HepG2 (cell line): ENCODE data around the gene MRPL34. TPM values are rescaled to one million over a fixed set of nuclear protein-coding genes. Genes with fewer than 3 reads are reported as not detected.

Experiments used
- ATAC-seq: fragments of 200-7000 bp; cut with Tn5 transposase; 3 replicates; pipeline ENCODE4 v1.9.1; 2020; ENCODE audit warnings: mild to moderate bottlenecking, moderate library complexity
- BruUV-seq: library from RNA; stranded (reverse); fragments of 400-500 nt; replicated peaks from 2 replicates; lab custom pipeline; 2021; lab: Mats Ljungman, UMichigan
- CTCF ChIA-PET: fragments of 300-600 bp; formaldehyde crosslinking; extraction: SDS; loops from one replicate; lab custom pipeline; 2021; ENCODE audit warnings: low total read pairs, inconsistent platforms, low intra/inter-chr PET ratio; lab: Yijun Ruan, JAX
- POLR2A ChIA-PET: fragments of 350-600 bp; sonication (Branson Sonifier 250); formaldehyde crosslinking; loops from one replicate; lab custom pipeline; 2020; ENCODE audit warnings: antibody characterized with exemption, inconsistent platforms; lab: Yijun Ruan, JAX
- DNase-seq: peaks from one replicate; pipeline ENCODE4 v3.0.0-alpha.2; 2015; ENCODE audit warnings: low spot score
- FAIRE-seq: peaks from 3 replicates; lab custom pipeline; 2011; peaks lifted over from hg19 to GRCh38; lab: Jason Lieb, UNC
- H2AFZ ChIP-seq: one replicate; pipeline ENCODE4 v1.6.1; 2011; ENCODE audit warnings: low read length, inconsistent platforms
- H3K27ac ChIP-seq: fragments of 300-600 bp; 3 replicates; pipeline ENCODE4 v1.8.0; 2011; ENCODE audit warnings: mixed run types, mild to moderate bottlenecking, mixed read lengths, low read length, inconsistent platforms; ENCODE audit not compliant: insufficient read depth; ENCODE audit errors: extremely low read length
- H3K27me3 ChIP-seq, 2 experiments: fragments of 200-600 bp in 1 of 2; 2 replicates in 1 of 2; 3 replicates in 1 of 2; pipeline versions ENCODE4 v1.6.0 to v1.8.0; 2011; ENCODE audit warnings: low read length in 2 of 2, mild to moderate bottlenecking in 2 of 2, moderate library complexity in 2 of 2, inconsistent platforms in 1 of 2; ENCODE audit not compliant: insufficient read depth in 2 of 2, control insufficient read depth in 1 of 2
- H3K36me3 ChIP-seq, 2 experiments: fragments of 200-600 bp in 1 of 2; replicated peaks in 1 of 2; 2 replicates in 1 of 2; 3 replicates in 1 of 2; pipeline versions ENCODE4 v1.5.1 to v1.8.0; 2011; ENCODE audit warnings: low read length in 2 of 2, inconsistent platforms in 1 of 2; ENCODE audit not compliant: insufficient read depth in 2 of 2, control insufficient read depth in 1 of 2
- H3K4me1 ChIP-seq: 2 replicates; pipeline ENCODE4 v1.5.1; 2012; ENCODE audit warnings: low read length, inconsistent platforms; ENCODE audit not compliant: insufficient read depth
- H3K4me2 ChIP-seq: 2 replicates; pipeline ENCODE4 v1.6.0; 2011; ENCODE audit warnings: low read depth, low read length, inconsistent platforms
- H3K4me3 ChIP-seq, 3 experiments: fragments of 200-600 bp in 1 of 3; sonication (generic), shearing (Covaris generic) in 1 of 3; replicated peaks in 1 of 3; 2 replicates each; pipeline ENCODE4 v1.5.1; 2011 to 2016; ENCODE audit warnings: low read length in 3 of 3, inconsistent platforms in 2 of 3, low read depth in 2 of 3, mild to moderate bottlenecking in 2 of 3, control low read depth in 1 of 3, mixed read lengths in 1 of 3; ENCODE audit not compliant: insufficient read depth in 1 of 3
- H3K79me2 ChIP-seq: one replicate; pipeline ENCODE4 v1.6.1; 2011; ENCODE audit warnings: low read length, inconsistent platforms; ENCODE audit not compliant: insufficient read depth
- H3K9ac ChIP-seq: 2 replicates; pipeline ENCODE4 v1.6.0; 2011; ENCODE audit warnings: mild to moderate bottlenecking, low read depth, low read length, inconsistent platforms; ENCODE audit not compliant: insufficient read depth
- H3K9me3 ChIP-seq: 2 replicates; pipeline ENCODE4 v1.5.1; 2012; ENCODE audit warnings: mild to moderate bottlenecking, low read length
- H4K20me1 ChIP-seq: 2 replicates; pipeline ENCODE4 v1.6.0; 2011; ENCODE audit warnings: inconsistent platforms, mild to moderate bottlenecking, low read length, moderate library complexity; ENCODE audit not compliant: insufficient read depth
- NRL ChIP-seq: sonication (generic); formaldehyde crosslinking; IDR thresholded peaks from 2 replicates; pipeline ENCODE4 v1.5.0; 2020; ENCODE audit warnings: missing genetic modification reagents, mild to moderate bottlenecking, moderate library complexity, borderline replicate concordance
- ZBTB7B ChIP-seq: sonication (generic); formaldehyde crosslinking; IDR thresholded peaks from 2 replicates; pipeline ENCODE4 v1.4.0; 2020; ENCODE audit warnings: missing genetic modification reagents
- ZNF382 ChIP-seq: sonication (generic); formaldehyde crosslinking; IDR thresholded peaks from 2 replicates; pipeline ENCODE4 v1.5.0; 2020; ENCODE audit warnings: missing genetic modification reagents, mild to moderate bottlenecking, borderline replicate concordance
- ZNF773 ChIP-seq: sonication (generic); formaldehyde crosslinking; IDR thresholded peaks from 2 replicates; pipeline ENCODE4 v1.4.0; 2020; ENCODE audit warnings: missing genetic modification reagents, borderline replicate concordance
- WGBS: methylation state at CpG from one replicate; pipeline ENCODE4 v1.1.6; 2017; ENCODE audit warnings: low lambda C conversion rate; 5-methylcytosine and 5-hydroxymethylcytosine counted together
- in situ Hi-C: cut with HindIII; loops from 2 replicates; pipeline ENCODE4 v1.10.0; 2017; ENCODE audit warnings: low pct_unique_long_range_greater_than_20kb; ENCODE audit not compliant: extremely low pct_ligation_motif_present
- intact Hi-C: fragments of 100-400 bp; cut with micrococcal nuclease; formaldehyde crosslinking; loops from one replicate; pipeline ENCODE4 v1.10.0; 2022; ENCODE audit not compliant: unreplicated experiment
- polyA plus RNA-seq, 8 experiments: library from polyadenylated mRNA; depleted of rRNA in 3 of 8; stranded (reverse) in 7 of 8; unstranded in 1 of 8; fragments of >200 nt; fragmentation: Illumina TruSeq in 4 of 8; extraction: Trizol in 4 of 8; gene quantifications; 2 replicates each; pipeline versions ENCODE4 v1.2.1 to v1.2.3, GENCODE V29; 2011 to 2016; ENCODE audit warnings: low read depth in 4 of 8, missing spikeins in 1 of 8, mixed read lengths in 1 of 8; ENCODE audit not compliant: insufficient read depth in 1 of 8
- total RNA-seq, 5 experiments: library from RNA; depleted of rRNA; stranded (reverse); fragments of >200 nt; fragmentation: Illumina TruSeq; extraction: Trizol; gene quantifications; 2 replicates each; pipeline ENCODE4 v1.2.3, GENCODE V29; 2016; ENCODE audit warnings: low read depth in 1 of 5
- TF ChIP-seq, protein P1 (sequence below): IDR thresholded peaks from 2 replicates; pipeline ENCODE4 v1.6.1; 2012; ENCODE audit warnings: low read depth, low read length, improper control_type of control experiment

Gene MRPL34
- total and polyA plus RNA-seq, 2 of the 13 experiments (the other 11 are each of a cell fraction or from before 2014, with no cell fraction given) = 74.0 to 77.3 TPM

GRCh38 chr19:17283504-17283996 lies 22.1 kb upstream of the MRPL34 start:
- 82% methylated on average over 5 of the region's 7 CpGs for WGBS
- TF ChIP-seq, protein P1, sequence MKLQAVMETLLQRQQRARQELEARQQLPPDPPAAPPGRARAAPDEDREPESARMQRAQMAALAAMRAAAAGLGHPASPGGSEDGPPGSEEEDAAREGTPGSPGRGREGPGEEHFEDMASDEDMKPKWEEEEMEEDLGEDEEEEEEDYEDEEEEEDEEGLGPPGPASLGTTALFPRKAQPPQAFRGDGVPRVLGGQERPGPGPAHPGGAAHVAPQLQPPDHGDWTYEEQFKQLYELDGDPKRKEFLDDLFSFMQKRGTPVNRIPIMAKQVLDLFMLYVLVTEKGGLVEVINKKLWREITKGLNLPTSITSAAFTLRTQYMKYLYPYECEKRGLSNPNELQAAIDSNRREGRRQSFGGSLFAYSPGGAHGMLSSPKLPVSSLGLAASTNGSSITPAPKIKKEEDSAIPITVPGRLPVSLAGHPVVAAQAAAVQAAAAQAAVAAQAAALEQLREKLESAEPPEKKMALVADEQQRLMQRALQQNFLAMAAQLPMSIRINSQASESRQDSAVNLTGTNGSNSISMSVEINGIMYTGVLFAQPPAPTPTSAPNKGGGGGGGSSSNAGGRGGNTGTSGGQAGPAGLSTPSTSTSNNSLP = no peak
- TF ChIP-seq ZBTB7B = no peak
- TF ChIP-seq NRL (CRISPR knock-in tag) = no peak
- TF ChIP-seq ZNF382 = no peak
- no peak for TF ChIP-seq ZNF773 (CRISPR knock-in tag)
- no peak for ATAC-seq
- ChIA-PET CTCF (interaction anchor here (2.2 to 2.3 kb wide), 2 partner anchors 78 to 216 kb away, joined by 16 to 17 read pairs; no protein-coding TSS in a partner anchor), POLR2A (interaction anchor here (0.6 kb wide), 1 partner anchor 89 kb away, joined by 4 read pairs; no protein-coding TSS in a partner anchor)
- no peak for FAIRE-seq
- Histone ChIP-seq H3K9me3 (no peaks in the 10 kb centered on the region), H2AFZ (no peak overlapping the region), H3K27me3 (no peaks in the 10 kb centered on the region), H4K20me1 (no peaks in the 10 kb centered on the region), H3K27ac (no peak overlapping the region), H3K4me2 (no peak overlapping the region), H3K4me1 (0 out of 2 replicates have a peak, but pooled peaks cover 6% of the 10 kb centered on the region), H3K36me3 (peaks cover 1 to 5% of the 10 kb centered on the region in 2 experiments; a peak in 2 of 5 replicates), H3K4me3 (no peak overlapping the region), H3K79me2 (no peaks in the 10 kb centered on the region), H3K9ac (no peak overlapping the region)
- in situ Hi-C loops = loop anchor here (5.0 kb wide), 2 partner anchors 81 to 216 kb away; no protein-coding TSS in a partner anchor
- intact Hi-C loops = loop anchor here (5.0 kb wide), 1 partner anchor 216 kb away; no protein-coding TSS in a partner anchor
- BruUV-seq = no TSS peak
- no peak for DNase-seq
